NOMO-1 treated with dmso at 0.1 percent for 144 hours (cell line): ENCODE data around the gene MAML2.

Source experiments
- DNase-seq: peaks from one replicate; lab custom pipeline; 2025; ENCODE audit not compliant: unreplicated experiment; lab: John Stamatoyannopoulos, UW

Gene MAML2

DNA sequence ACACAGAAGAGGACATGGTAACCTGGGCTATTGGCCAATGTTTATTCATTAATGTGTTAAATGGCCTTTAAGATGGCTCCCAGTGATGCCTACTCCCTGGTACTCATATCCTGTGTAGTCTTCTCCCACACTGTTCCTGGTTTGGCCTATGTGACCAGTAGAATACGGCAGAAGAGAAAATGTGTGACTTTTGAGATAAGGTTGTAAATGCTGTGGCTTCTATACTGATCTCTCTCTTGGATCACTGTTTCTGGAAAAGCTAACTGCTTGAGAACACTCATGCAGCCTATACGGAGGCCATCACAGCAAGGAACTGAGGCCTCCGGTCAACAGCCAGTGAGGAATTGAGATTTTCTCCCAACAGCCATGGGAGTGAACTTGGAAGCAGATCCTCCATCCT lies 24.1 kb downstream of the MAML2 start:
- no peak for DNase-seq

DNA sequence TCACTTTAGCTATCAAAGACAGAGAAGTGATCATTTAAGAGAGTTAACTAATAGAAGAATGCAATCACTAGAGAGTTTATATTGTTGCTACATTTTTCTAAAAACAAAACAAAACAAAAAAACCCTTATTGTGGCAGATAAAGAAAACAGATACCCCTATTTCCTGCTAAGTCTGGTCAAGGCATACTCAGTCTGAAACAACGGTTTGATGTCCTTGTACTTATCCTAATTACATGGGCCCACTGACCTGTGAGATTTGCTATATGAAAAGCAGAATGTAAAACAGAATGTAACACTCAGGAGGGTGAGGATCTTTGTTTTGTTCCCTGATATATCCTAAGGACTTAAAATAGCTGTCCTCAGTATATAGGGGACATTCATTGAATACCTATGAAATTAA lies 24.6 kb downstream of the MAML2 start:
- DNase-seq = no peak

DNA sequence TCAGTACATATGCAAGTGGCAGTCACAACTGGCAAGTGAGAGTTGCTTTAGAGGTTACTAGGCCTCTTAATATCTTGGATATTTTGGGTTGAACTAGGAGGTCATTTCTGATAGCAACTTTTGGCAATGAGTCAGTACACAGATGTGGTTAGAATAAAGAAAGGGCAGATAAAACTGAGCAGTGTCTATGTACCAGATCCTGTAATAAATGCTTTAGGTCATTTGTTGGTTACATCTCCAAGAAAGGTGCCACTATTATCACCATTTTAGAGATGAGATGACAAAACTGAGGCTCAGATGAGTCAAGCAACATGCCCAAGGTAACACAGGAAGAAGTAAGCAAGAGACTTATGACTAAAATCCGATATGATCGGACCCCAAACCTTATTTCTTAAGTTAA lies 25.0 kb downstream of the MAML2 start:
- no peak for DNase-seq

DNA sequence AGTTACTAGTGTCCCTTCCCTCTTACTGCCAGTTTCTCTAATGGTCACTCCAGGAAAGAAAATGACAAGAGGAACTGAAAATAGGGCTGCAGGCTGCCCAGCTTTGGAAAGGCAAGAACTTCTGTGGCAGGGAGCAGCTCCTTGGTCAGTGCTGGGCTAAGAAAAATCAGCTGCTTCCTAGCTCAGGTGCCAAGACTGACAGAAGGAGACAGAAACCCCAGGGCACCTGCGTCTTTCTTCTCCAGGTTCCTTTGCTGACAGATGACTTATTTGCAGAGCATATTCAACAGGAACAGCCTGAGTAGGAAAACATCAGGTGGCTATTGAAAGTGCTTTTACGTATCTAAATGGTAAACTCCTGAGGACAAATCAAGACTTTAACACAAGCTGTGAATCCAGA lies 25.4 kb downstream of the MAML2 start:
- no peak for DNase-seq

DNA sequence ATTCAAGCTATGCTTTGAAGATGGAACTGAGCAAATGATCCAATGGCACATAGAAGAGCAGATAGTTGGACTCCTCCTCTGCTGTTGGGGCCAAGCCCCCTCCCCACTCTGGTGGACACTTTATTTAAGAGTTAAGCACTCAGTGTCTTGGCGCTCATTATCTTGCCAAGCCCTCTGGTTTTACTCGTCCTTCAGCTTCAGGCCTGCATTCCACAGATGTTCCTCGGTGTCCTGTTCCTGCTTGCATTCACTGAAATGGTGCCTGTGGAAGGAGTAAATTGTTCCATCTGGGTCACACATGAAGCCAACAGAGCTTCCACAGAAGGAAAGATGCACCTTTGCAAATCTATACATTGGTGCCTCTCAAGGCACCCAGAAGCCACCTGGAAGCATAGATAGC lies 26.1 kb downstream of the MAML2 start:
- DNase-seq = no peak

DNA sequence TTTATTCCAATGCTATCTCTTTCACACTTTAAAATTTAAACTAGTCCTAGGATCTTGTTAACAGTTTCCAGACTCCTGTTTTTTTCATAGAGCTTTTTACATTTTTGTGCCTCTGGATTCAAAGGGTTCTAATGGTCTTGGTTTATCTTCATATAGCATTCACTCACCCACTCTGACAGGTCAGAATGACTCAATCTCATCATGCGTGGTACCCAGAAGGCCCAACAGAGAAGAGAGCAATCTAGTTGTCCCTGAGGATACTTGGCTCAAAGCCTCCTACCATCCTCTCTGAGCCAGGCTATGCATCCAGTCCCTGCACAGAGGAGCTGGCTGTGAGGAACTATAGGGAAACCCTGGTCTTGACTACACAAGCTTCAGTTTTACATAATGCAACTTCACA lies 27.5 kb downstream of the MAML2 start:
- DNase-seq = no peak

DNA sequence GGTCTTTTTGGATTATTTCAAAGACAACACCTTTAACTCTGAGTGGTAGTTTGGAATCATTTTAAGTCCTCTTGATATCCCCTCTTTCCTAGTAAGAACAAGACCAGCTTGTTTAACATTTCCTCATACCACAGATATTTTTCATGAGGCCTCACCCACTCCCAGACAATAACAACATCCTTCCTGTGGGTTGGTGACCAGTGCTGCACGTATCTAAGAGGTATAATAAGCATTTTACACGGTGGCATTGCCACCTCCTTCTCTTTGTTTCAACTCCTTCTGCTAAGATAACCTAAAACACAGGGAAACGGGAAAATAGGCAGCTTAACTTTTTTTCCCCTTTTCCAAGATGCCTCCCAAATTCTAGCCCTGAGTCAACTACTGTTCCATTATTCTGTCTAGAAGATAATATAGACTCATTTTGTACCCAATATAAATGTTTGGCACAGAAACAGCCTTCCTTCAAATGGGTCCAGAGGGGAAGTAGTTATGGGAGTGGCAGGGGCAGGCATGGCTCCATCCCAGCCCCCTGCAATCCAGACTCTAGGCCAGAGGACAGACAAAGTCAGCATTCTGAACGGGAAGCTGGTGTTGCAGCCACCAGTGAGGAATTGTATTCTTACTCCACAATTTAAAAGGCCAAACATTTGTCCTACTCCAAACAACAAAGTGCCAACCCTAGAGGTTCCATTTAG lies 28.5 kb downstream of the MAML2 start:
- no peak for DNase-seq

DNA sequence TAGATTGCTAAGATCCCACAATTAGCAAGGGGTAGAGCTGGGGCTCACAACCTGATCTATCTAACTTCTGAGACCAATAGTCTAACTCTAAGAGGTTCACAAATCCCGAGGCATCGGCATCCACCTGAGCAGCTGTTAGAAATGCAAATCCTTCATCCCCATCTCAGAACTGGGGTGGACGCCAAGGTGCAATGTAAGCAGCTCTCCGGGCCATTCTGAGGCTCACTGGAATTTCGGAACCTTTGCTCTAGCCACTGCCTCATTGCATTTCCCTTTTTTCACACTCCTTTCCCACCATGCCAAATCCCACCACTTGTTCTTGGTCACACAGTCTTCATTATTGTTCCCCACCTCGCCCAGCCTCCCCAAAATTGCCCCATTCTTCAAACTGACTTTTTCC lies 29.8 kb downstream of the MAML2 start:
- no peak for DNase-seq

DNA sequence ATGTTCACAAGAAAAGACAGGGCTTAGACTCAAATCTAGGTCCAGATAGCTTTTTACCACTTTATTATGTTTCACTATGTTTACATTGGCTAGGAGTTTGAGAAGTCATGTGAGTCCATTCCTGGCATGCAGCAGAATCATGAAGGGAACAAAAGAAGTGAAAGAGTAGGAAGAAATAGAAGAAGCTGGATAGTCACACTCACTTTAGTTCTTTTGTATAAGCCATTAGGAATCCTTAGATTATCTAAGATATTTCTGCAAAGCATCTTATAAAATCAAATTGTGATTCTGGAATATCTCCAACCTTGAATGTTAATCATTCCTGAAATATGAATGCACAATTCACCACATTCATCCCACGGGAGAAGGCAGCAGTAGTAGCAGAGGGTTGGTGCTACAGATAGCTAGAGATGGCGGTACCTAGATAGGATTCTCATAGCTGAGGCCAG lies 31.9 kb downstream of the MAML2 start:
- DNase-seq = no peak

DNA sequence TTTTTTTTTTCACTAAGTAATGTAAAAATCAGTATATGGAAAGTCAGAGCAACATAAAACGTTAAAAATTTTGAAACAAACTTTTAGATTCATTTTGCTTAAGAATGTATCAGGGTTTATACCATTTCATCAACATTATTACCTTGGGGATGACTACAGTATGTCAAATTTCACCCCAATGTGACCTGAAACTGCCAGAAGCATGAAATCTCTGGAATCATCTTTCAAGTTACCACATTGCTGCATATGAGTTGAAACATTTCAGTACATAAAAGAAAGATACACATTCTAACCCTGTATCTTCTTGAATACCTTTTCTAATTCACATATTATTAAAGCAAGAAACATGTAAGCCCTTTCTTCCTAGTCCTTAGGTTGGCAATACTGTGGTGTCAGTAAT lies 32.8 kb downstream of the MAML2 start:
- DNase-seq = no peak

DNA sequence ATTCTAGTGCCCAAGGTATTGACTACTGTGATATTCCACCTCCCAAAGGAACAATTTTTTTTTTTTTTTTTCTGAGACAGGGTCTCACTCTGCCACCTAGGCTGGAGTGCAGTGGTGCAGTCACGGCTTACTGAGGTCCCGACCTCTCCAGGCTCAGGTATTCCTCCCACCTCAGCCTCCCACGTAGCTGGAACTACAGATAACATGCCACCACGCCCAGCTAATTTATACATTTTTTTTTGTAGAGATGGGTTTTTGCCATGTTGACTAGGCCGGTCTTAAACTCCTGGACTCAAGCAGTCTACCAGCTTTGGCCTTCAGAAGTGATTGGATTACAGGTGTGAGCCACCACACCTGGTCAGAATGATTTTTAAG lies 33.4 kb downstream of the MAML2 start:
- DNase-seq = no peak

DNA sequence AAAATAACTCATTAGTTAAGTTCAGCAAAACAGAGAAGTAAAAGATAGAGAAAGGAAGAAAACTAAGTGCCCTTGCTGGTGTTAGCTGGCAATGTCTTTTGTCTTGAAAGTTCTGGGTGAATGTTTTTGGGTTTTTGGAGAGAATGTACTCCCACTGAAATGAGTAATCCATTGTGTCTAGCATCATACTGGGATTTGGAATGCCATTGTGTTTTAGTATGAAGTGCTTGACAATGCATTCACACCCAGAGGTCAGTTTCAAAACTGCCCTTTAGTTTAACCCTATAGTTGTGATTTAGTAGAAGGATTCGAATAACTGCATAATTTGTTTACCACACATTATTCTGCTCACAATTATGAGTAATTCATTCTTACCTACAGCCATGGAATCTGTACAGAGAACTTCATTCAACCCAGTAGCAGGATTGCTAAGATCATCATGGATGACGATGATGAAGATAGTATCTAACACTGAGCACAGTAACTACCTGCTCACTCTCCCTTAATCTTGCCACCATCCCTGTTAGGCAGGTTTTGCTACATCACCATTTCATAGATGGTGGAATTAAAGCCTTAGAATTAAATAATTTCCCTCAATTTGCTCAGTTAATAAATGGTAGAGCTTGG lies 33.9 kb downstream of the MAML2 start:
- DNase-seq = no peak

DNA sequence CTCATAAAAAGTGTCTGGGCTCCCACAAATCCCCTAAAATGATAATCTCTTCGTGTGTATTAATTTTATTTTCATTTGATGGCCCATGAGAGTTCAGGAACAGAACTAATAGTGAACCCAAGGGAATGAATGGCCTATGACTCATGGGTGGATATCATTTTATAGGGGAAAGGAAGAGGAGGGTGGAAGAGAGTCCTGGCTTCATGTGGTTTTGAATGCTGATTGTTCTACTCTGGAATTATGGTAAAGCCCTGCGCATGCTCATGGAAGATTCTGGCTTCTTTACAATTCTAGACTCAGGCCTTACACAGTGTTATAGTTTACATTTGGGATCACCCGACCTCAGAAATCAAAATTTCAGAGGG lies 35.2 kb downstream of the MAML2 start:
- no peak for DNase-seq

DNA sequence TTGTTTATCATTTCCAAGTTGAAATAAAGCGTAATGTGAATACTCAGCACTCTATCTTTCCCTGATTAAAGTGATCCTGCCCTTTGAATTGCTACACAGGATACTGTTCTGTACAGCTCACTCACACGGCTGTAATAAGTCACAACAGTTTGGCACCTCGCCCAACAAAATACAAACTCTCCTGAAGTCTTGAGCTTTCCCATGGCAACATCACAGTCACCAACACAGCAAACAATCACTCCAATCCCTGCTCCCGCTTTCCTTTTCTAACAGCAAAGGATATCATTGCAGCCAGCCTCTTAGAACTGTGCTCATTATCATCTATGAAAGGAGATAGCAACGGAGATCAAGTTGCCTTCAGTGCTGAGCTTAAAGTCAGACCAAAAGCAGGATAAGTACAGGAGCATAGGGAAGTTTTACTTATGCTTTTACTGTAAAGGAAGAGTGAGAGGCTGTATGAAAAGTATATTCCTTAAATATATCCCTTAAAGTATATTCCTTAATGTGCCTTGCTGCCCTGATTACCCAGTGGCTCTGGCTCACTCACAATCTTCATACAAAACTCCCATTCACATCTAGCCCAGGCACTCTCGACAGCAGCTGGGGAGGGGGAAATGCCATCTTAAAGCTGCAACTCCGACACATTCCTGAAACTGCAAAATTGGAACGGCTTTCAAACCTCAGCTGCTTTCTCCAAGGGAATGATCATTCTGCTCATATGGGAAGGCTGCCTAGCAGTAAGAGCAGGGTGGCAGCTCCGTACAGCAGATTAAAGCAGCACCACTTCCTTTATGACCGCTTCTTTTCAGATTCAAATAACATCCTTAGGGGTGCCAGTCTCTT lies 35.8 kb downstream of the MAML2 start:
- no peak for DNase-seq

DNA sequence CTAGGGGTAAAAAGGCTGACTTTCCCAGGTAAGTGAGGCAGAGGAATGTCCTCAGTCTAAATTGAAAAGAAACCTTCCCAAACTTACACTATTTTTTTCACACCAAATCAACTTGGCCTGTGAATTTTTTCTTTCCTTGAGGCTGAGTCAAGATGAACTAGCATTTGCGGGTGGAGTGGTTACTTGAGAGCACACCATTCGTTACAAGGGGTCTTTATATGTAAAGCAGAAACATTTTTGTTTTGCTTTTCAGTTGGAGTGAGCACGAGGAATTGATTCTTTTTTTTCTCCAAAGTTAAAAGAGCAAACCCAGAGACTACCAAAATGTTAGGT lies 36.4 kb downstream of the MAML2 start:
- DNase-seq = no peak

DNA sequence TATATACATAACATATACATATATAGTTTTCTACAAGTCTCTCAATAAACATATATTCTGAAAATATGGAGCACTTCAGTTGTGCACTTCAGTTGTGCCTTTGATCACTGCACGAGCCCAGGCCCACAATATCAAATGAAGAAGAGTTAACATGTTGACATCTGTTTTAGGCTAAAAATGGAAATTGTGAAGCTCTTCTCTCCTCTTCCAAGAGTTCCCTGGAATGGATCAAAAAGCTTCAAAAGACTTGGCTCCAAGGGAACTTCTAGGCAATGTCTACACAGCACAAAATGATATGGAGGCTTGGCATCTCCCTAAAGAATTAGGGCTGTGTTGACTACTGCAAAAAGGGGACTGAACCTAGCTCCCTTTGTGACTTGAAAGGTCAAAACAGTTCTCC lies 36.9 kb downstream of the MAML2 start:
- DNase-seq = no peak

DNA sequence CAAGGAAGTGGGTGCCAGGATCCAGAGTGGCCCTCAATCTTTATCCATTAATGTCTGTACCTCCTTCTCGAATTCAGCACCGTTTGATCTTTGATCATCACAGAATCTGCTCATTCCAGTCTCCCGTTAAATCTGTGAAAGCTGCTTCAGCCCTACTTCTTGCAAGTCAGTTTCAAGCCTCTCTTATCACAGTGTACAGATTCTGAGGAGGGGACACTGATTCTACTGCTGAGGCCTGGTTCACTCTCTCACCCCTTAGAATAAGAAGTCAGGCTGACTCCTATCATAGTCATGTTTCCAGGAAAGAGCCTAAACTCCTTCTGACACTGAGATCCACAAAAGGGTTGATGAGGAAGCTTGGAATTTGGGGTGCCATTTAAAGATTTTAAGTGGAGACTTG lies 39.0 kb downstream of the MAML2 start:
- DNase-seq = no peak

DNA sequence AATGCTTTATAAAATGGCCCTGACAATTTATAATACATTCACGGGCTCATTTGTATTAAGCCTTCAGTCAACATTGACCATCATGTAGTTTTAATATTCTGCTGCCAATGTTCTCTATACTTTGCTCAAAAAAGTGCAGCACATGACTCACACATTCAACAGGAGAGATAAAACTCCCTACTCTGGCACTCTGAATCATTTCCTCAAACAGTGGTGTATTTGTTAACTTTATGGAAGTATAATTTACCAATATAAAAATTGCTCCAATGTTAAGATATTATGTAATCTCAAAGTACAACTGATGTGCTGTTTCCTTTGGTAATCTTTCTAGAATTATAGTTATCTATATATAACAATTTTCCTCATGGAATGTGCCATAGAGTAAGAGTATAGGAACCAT lies 39.9 kb downstream of the MAML2 start:
- no peak for DNase-seq

DNA sequence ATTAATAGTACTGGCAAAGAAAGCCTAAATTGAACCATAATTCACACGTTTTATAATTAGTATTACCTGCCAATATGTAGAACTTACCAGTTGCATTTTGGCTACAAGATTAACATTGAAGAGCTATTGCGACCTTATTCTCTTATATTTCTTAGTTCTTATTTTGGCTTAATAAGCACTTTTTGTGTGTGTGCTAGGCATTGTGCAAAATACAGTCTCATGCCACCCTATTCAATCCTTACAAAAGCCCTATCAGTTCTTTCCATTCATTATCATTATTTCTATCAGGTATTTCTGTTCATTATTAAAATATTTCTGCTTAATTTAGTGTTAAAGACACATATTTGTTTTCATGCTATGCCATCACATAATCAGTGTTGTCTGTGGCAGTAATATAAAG lies 41.2 kb downstream of the MAML2 start:
- no peak for DNase-seq

DNA sequence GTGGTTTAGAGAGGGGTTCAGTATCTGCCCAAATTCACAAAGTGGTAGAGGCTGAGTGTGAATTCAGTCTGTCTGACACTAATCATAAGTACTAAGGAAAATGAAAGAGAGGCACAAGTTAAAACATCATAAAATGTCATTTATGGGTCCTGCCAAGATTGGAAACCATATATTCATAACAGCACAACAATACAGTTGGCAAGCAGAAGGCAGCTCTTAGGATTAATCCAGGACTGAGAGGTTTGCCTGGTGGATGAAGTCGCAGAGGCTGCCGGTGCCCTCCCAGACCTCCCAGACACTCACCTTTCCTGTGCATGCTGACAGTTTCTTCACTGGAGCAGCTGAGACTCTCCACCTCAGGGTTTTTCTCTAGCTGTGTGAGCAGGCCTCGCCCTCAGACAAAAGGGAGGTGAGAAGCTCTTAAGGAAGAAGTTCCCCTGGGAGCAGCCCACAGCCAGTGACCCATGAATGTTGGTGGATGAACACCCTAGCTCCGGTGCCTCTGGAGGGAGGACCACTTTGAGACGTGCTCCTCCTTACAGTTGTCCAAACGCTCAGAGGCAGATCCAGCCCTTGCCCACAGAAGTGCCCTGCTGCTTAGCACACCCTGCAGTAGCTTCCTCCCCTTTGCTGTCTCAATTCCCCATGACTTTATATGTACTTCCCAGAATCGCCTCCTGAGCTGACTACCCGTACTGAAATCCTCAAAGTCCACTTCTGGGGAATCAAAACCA lies 43.7 kb downstream of the MAML2 start:
- no peak for DNase-seq

DNA sequence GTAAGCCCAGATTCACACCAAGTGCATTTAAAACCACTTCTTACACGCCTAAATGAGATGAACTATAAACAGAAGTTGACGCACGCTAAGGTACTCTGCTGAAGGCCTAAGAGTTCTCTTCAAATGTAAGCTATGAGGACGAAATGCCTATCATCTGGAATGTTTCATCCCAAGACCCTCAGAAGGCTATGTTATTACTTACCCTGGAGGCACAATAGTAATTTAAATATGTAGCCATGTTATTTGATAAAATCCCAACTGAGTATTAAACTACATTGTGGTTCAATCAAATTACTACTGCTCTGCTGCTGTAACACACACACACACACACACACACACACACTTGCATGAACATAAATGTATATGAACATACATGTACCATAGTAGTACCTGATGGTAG lies 47.6 kb downstream of the MAML2 start:
- DNase-seq = no peak

DNA sequence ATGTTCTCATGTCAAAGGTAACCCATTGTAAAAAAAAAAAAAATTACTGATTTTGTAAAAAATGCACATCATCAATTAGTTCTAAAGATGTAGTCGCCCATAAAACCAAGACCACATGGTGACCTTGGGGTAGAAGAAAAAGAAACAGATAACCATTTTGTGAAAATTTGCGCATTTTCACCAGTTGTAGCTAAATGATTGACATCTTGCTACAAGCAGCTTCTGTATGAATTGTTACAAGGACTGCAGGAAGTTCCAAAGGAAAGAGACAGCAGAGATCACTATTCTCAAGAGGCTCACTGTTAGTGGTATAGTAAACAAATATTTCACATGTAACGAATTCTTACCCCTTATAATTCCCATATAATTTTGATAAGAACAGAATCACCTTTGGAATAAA lies 48.7 kb downstream of the MAML2 start:
- DNase-seq = no peak
